CD4-positive, alpha-beta T cell treated with Interleukin-17A for 4 hours (primary cell): ENCODE data around the gene RBM20.
"Not testable (repeated sequence)": the region's sequence is repeated elsewhere in the genome, so short reads cannot be mapped to it uniquely, and the experiment has no call there.

ENCODE experiments used
- DNase-seq: peaks from one replicate; pipeline ENCODE4 v3.0.0-alpha.2; 2020; ENCODE audit warnings: mixed read lengths

RBM20 gene

DNA sequence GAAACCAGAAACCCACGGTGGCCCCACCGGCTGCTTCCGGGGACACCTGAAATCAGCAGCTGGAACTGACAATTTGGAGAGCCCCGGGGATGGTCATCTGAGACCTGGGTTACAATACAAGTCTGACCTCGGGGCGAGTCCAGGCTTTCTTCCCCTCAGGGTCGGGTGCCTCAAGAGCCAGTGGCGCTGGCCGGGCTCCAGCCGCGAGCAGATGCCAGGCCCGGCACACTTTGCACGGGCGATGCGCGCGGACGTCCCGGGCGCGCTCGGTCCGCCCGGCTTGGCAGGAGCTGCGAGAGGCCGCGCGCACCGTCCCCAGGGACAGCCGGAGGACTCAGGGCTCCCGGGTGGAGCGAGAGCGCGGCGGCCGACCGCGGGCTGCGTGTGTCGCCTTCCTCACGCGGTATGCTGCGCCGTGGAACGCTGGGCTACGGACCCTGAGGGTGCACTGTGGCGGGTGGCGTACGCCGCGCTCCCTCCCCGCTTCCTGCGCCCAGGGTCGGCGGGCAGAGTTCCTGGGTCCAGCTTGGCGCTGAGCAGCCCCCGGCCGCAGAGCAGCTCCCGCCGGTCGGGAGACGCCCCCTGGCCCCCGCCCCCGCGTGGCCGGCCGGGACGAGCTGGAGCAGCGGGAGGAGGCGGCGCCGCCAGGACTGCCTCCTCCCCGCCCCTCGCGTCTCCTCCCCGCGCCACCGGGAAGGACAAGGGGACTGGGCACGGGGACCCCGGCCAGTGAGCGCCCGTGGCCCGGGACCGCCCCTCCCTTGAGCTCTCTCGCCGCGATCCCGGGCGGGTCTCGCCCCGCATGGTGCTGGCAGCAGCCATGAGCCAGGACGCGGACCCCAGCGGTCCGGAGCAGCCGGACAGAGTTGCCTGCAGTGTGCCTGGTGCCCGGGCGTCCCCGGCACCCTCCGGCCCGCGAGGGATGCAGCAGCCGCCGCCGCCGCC is at the start of gene RBM20:
Gene RBM20, plus strand, starts transcription at position 684 of the 945 bp plus-strand sequence. Its CDS starts 119 bp downstream, at position 803.
- peak; percentile 14 for DNase-seq

DNA sequence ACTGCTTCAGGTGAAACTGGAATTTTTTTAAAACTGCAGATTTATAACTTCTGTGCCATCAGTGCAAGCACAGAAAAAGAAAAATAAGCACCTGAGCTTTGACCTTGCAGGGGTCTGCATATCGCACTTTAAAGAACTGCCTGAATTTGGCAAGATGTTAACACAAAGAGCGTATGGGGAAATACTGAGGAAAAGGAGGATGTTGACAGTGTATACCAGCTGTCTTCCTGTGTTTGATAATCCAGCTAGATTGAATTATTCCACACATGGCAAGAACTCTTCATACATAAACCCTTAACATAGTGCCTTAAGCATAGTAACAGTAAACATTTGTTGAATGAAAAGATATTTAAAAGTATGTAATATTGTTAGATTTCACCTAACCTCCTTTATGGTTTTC is 46.7 kb upstream of the RBM20 start:
- DNase-seq: no peak

DNA sequence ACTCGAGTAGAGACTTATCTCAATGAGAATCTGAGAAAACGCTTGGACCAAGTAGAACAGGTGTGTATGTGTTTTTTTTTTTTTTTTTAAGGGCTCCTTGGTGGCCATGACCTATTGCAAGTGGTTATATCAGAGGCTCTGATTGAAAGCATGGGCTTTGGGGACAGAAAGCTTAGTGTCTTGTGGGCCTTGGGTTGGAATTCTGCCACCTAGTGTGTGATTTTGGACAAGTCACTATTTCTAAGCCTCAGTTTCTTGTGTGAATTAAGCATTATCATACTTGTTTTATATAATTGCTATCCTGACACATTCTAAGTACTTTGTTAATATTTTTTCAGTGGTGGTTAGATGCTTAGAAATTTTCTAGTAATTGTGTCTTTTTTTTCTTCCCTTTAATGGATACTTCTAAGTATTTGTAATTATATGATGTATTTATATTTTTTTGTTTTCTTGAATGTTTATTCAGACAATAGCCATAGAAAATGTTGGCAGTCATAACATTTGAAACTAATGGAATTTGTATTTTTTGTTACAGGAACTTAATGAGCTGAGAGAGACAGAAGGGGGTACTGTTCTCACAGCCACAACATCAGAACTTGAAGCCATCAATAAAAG is 43.5 kb upstream of the RBM20 start:
- peak; percentile 33 for DNase-seq

DNA sequence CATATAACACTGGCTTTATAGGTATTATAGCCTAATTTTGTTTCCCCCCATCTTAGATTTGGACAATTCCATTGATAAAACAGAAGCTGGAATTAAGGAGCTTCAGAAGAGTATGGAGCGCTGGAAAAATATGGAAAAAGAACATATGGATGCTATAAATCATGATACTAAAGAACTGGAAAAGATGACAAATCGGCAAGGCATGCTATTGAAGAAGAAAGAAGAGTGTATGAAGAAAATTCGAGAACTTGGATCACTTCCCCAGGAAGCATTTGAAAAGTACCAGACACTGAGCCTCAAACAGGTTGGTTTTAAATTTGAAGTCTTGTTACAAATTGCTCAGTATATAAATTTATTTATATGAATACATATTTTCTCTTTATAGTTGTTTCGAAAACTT is 42.6 kb upstream of the RBM20 start:
- no peak for DNase-seq

DNA sequence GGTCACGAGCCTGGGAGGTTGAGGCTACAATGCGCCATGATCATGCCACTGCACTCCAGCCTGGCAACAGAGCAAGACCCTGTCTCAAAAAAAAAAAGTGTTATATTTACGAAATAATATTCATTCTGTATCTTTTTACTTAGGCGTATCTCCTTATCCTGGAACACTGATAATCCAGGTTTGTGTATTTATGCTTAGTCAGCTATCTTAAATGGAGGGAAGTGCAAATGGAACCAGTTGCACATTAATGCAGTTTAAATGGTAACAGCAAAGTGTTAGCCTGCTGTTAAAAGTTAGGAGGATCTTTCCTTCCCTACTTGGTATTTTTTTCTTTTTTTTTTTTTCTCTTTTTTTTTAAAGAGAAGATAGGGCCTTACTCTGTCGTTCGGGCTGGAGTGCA is 36.0 kb upstream of the RBM20 start:
- DNase-seq: no peak

DNA sequence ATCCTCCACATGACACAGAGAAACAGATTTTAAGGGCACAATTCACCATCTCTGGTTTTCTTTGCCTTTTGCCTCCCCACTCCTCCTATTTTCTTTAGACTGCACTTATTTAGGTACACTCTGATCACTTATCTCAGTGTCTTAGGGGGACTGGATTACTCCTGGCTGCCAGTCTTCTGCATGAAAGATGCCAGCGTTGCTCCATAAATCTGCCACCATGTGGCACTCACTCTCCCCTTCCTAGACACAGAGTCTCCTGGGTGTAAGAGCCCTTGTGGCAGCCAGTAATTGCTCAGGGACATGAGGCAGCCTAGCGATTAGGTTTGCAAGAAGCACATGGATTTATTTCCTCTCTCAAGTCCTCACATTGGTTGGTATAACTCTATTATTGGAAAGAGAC is 34.5 kb upstream of the RBM20 start:
- no peak for DNase-seq

DNA sequence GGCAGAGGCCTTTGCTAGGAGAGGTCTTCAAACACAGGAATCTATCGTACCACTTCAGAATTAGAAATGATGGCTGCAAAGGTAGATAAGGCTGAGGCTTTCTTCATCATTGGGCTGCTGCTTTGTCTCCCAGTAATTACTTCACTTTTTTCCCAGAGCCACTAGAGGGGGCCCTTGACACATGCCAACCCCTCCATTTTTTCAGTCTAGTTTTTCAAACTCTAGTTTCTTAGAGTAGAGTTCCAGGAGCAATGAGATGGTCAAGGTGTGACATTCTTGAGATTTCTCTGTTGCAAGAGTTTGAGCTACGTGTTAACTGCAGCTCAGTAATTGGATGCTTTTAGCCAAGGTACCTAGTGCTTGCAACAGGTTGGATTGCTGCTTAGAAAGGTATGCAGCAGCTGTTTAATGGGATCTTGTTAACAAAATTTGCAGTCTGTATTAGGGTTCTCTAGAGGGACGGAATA is 33.8 kb upstream of the RBM20 start:
- peak; percentile 70 for DNase-seq

DNA sequence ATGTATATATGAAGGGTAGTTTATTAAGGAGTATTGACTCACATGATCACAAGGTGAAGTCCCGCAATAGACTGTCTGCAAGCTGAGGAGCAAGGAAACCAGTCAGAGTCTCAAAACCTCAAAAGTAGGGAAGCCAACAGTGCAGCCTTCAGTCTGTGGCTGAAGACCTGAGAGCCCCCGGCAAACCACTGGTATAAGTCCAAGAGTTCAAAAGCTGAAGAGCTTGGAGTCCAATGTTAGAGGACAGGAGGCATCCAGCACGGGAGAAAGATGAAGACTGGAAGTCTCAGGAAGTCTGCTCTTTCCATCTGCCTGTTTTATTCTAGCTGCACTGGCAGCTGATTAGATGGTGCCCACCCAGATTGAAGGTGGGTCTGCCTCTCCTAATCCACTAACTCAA is 33.4 kb upstream of the RBM20 start:
- not testable (repeated sequence) for DNase-seq

DNA sequence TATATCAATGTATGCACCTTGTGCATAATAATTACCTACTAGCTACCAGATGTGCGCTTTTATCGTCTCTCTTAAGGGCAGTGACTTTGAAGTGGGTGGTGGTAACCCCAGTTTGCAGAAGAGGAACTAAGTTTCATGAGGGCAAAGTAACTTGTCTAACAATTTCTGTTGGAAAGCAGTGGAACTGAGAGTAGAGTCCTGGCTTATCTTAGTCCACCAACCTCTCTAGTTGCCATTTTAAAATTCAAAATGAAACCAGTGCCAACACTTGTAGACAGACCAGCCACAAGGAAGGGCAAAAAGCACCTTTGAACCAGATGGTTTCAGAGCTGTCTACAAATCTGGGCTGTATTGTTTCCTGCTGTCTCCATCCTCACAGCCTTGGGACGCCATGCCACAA is 32.0 kb upstream of the RBM20 start:
- no peak for DNase-seq

DNA sequence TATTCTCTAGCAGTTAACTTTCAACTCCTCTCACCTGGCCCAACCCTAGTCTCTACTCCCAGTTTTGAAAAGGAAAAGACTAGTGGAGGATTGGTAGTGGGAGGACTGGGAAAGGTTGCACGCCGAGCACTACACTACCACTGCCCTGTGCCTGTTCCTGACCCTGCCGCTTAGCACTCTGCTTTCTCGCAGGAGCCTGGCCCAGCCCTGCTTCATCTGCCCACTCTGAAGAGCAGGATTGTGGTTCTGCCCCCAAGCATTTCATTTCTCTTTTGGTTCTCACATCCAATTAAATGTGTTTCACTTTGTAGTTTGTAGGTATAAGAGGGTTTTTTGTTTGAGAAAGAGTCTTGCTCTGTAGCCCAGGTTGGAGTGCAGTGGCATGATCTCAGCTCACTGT is 31.5 kb upstream of the RBM20 start:
- DNase-seq: no peak

DNA sequence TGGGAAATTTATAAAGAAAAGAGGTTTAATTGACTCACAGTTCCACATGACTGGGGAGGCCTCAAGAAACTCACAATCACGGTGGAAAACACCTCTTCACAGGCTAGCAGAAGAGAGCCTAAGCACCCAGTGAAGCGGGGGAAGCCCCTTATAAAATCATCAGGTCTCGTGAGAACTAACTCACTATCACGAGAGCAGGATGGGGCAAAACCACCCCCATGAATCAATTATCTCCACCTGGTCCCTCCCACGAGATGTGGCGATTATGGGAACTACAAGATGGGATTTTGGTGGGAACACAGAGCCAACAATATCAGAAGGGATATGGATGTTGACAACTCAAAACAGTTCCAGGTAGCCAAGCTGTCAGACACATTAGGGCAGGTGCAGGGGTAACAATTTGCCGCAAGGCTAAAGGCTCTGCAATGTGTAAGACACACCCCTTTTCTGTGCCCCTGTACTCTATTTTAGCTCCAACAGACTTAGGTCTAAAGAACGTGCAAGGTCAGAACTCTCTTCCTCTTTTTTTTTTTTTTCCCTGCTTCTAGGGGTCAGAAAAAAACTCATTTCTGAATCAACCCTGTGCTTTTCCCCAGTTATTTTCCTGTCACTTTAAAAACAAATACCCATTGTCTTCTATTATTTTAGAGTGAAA is 30.7 kb upstream of the RBM20 start:
- DNase-seq: no peak

DNA sequence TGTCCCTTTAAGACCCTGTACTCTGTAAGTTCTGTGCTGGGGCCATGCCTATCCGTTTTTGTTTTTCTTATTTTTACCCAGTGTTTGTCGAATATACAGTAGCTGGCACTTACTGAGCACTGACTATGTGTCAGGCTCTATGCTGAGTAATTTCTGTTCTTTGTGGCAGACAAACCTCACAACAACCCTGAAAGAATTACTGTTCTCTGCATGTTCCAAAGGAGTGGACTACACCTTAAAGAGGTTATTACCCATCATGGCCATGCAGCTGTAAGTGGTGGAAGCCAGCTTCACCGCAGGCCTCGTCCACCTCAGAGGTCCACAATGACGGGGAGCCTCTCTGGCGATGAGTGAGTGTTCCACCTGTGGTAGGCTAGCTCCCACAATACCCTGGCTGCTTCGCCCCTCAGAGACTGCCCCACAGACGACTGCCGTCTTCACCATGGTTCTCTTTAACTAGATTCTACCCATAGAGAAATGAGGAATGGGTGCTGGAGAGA is 30.1 kb upstream of the RBM20 start:
- DNase-seq: no peak

DNA sequence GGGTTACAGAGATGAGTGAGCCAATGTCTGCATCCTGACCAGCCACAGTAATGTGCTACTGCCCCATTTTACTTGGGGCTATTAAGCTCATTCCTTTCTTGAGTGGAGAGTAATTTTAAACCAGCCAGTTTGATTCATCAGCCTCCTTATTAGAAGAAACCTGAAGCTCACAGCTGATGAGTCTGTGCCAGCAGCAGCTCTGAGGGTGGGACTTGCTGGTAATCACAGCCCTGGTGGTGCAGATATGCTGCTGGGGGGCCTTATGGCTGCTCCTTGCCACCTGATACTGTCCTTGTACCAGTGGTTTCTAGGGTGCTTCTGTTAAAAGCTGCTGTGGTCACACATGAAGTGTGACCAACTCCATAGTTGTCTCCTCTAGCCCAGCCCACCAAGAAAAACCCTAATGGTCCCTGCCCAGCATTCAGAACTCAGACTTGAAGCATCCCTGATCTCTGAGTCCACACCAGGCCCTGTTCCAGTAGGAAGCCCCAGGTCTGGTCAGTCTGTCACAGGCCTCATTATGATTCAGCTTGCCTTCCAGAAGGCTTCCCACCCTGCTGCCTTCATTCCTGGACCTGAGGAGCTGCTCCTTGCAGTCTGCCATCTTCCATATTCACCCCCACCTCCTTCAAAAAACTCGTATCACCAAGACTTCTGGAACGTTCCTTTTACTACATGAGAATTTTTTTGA is 28.9 kb upstream of the RBM20 start:
- DNase-seq: no peak

DNA sequence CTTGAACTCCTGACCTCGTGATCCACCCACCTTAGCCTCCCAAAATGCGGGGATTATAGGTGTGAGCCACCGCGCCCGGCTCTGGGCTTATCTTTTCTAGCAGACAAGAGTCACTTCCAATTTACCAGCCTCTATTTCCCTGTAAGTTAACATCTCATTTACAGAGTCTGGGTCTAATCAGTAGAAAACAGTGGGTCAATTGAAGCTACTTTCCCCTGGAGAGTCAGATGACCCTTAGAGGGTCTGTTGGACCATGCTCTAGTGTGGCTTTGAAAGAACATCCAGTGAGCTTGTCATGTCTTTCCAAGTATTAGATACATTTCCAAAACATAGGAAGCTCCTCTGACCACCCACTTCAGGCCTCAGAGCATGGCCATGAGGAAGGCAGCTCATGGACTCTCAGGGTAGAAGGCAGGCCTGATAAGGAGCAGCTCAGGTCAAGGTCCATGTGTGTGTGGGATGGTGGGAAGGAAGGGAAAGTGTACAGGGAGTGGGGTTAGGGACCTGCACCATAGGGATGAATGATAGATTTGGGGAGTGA is 27.6 kb upstream of the RBM20 start:
- no peak for DNase-seq

DNA sequence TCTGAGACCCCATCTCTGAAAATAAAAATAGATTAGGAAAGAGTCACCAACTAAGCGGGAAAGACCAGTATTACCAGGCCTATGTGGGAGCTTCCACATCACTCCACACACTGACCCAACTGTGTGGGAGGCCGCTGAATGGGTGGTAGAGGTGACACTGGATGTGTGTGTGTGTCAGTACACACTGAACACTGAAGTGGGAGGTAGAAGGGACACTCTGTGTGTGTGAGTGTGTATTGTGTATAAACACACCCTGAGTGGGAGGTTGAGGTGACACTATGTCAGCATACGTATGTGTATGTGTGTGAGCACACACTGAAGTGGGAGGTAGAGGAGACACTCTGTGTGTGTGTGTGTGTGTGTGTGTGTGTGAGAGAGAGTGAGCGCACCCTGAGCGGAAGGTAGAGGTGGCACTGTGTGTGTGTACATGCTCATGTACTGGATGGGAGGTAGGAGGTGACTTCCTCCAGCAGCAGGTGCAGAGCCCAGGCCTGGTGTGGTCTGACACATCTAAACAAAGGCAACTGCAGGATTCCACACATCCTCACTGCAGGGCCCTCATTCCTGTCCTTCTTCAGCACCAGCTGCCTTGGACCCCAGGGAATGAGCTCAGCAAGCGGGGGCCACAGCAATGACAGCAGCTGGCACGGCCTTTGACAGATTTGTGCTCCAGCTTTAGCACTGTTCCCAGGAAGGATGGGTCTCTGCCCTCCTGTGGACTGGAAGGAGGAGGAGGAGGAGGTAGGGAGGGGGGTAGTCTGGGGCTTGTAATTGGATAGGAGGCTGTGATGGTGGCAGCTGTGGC is 26.5 kb upstream of the RBM20 start:
- DNase-seq: peak; percentile 27

DNA sequence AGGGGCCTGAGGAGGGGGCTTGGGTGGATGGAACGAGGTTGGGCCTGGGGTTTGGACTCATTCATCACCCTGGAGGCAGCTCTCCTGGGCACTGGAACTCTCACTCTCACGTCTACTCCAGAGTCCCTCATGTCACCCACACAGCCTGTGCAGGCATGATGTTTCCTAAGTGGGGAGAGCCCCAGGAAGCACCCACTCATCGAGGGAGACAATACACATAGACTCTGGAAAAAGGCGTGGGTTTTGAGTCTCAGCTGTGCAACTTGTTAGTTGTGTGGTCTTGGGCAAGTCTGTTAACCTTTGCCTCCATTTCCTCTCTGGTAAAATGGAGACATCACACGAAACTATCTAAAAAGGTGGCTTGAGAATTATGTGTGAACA is 25.9 kb upstream of the RBM20 start:
- DNase-seq: no peak

DNA sequence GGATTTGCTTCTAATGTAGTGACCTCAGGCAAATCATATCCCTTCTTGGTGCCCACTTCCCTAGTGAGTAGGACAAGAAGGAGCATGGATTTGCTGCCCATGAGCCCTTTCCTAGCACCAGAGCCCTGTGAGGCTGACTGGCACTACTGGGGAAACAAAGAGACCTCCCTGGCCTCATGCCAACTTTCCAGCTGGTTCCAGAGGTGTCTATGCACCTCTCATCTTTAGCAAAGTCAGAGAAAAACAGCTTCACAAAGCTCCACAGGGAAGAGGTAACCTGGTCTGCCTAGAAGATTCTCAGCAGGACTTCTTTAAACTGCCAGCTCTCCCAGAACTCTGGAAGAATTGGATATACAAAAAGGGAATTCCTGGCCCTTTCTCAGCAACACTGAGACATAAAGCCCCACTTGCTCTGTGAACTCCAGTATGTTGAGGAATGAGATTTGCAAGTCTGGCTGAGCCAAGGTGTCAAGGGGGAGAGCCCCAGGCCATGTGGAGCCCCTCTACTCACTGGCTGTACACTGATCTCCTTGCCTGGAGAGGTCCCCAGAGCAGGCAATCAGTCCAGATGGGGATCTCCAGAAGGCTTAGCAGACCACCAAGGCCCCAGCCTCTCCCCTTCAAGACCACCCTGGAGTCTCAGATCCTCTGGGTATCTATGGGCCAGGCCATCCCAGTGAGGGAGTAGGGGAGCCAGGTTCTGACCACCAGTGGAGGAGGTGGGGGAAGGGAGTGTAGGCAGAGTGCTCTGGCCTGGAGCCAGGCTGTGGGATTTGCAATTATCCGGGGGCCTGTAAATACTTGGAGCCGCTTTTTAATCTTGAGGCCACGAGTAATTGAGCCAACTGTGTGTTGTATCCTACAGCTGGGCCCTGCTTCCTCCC is 24.4 kb upstream of the RBM20 start:
- DNase-seq: no peak

DNA sequence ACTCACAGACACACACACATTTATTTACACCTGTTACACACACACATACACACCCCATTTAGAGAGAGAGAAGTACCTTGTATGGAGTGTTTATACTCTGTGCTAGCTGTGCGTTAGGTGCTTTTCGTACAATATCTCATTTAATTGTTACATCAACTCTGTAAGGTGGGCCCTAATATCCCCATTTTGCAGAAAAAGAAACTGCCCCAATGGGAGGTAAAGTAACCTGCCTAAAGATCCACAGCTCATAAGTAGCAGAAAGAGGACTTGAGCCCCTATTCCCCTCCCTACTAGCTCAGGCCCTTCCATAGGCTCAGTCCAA is 23.8 kb upstream of the RBM20 start:
- DNase-seq: no peak

DNA sequence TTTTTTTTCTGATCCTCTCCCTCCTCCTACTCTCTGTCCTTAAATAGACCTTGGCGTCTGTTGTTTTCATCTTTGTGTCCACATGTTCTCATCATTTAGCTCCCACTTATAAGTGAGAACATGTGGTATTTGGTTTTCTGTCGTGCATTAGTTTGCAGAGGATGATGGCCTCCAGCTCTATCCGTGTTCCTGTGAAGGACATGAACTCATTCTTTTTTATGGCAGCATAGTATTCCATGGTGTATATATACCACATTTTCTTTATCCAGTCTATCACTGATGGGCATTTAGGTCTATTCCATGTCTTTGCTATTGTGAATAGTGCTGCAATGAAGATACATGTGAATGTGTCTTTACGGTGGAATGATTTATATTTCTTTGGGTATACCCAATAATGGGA is 20.8 kb upstream of the RBM20 start:
- not testable (repeated sequence) for DNase-seq

DNA sequence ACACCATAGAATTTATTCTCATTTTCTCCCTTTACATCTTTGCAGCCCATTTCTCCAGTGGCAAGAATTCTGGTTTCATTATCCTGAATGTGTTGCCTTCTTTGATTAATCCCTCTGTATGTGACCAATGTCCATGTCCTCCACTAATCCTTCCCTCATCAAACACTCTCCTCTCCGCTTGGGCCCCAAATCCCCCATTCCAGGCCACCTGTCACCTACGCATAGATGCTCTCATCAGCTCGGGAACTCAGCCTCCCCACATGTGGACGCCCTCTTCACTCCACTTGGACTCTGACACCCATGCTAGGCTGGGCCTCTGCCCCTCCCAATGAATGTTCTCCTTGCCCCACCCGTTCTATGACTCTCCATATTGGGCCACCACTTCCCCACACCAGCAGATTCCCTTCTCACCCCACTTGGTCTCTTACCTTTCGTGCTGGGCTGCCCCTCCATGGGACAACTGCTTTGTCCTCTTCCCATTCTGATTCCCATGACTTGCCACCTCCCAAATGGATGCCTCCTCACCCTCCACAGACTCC is 18.7 kb upstream of the RBM20 start:
- DNase-seq: no peak
